HepG2 (cell line): ENCODE results near the gene GSAP. TPM values are rescaled to one million over a fixed set of nuclear protein-coding genes. Genes with fewer than 3 reads are reported as not detected.

Source experiments
- ATAC-seq: fragments of 200-7000 bp; cut with Tn5 transposase; 3 replicates; pipeline ENCODE4 v1.9.1; 2020; ENCODE audit warnings: mild to moderate bottlenecking, moderate library complexity
- BruUV-seq: library from RNA; stranded (reverse); fragments of 400-500 nt; replicated peaks from 2 replicates; lab custom pipeline; 2021; lab: Mats Ljungman, UMichigan
- CTCF ChIA-PET: fragments of 300-600 bp; formaldehyde crosslinking; extraction: SDS; loops from one replicate; lab custom pipeline; 2021; ENCODE audit warnings: low total read pairs, inconsistent platforms, low intra/inter-chr PET ratio; lab: Yijun Ruan, JAX
- POLR2A ChIA-PET: fragments of 350-600 bp; sonication (Branson Sonifier 250); formaldehyde crosslinking; loops from one replicate; lab custom pipeline; 2020; ENCODE audit warnings: antibody characterized with exemption, inconsistent platforms; lab: Yijun Ruan, JAX
- DNase-seq: peaks from one replicate; pipeline ENCODE4 v3.0.0-alpha.2; 2015; ENCODE audit warnings: low spot score
- FAIRE-seq: peaks from 3 replicates; lab custom pipeline; 2011; peaks lifted over from hg19 to GRCh38; lab: Jason Lieb, UNC
- H2AFZ ChIP-seq: one replicate; pipeline ENCODE4 v1.6.1; 2011; ENCODE audit warnings: low read length, inconsistent platforms
- H3K27ac ChIP-seq: fragments of 300-600 bp; 3 replicates; pipeline ENCODE4 v1.8.0; 2011; ENCODE audit warnings: mixed run types, mild to moderate bottlenecking, mixed read lengths, low read length, inconsistent platforms; ENCODE audit not compliant: insufficient read depth; ENCODE audit errors: extremely low read length
- H3K27me3 ChIP-seq, 2 experiments: fragments of 200-600 bp in 1 of 2; 2 replicates in 1 of 2; 3 replicates in 1 of 2; pipeline versions ENCODE4 v1.6.0 to v1.8.0; 2011; ENCODE audit warnings: low read length in 2 of 2, mild to moderate bottlenecking in 2 of 2, moderate library complexity in 2 of 2, inconsistent platforms in 1 of 2; ENCODE audit not compliant: insufficient read depth in 2 of 2, control insufficient read depth in 1 of 2
- H3K36me3 ChIP-seq, 2 experiments: fragments of 200-600 bp in 1 of 2; replicated peaks in 1 of 2; 2 replicates in 1 of 2; 3 replicates in 1 of 2; pipeline versions ENCODE4 v1.5.1 to v1.8.0; 2011; ENCODE audit warnings: low read length in 2 of 2, inconsistent platforms in 1 of 2; ENCODE audit not compliant: insufficient read depth in 2 of 2, control insufficient read depth in 1 of 2
- H3K4me1 ChIP-seq: 2 replicates; pipeline ENCODE4 v1.5.1; 2012; ENCODE audit warnings: low read length, inconsistent platforms; ENCODE audit not compliant: insufficient read depth
- H3K4me2 ChIP-seq: 2 replicates; pipeline ENCODE4 v1.6.0; 2011; ENCODE audit warnings: low read depth, low read length, inconsistent platforms
- H3K4me3 ChIP-seq, 3 experiments: fragments of 200-600 bp in 1 of 3; sonication (generic), shearing (Covaris generic) in 1 of 3; replicated peaks in 1 of 3; 2 replicates each; pipeline ENCODE4 v1.5.1; 2011 to 2016; ENCODE audit warnings: low read length in 3 of 3, inconsistent platforms in 2 of 3, low read depth in 2 of 3, mild to moderate bottlenecking in 2 of 3, control low read depth in 1 of 3, mixed read lengths in 1 of 3; ENCODE audit not compliant: insufficient read depth in 1 of 3
- H3K79me2 ChIP-seq: one replicate; pipeline ENCODE4 v1.6.1; 2011; ENCODE audit warnings: low read length, inconsistent platforms; ENCODE audit not compliant: insufficient read depth
- H3K9ac ChIP-seq: 2 replicates; pipeline ENCODE4 v1.6.0; 2011; ENCODE audit warnings: mild to moderate bottlenecking, low read depth, low read length, inconsistent platforms; ENCODE audit not compliant: insufficient read depth
- H3K9me3 ChIP-seq: 2 replicates; pipeline ENCODE4 v1.5.1; 2012; ENCODE audit warnings: mild to moderate bottlenecking, low read length
- H4K20me1 ChIP-seq: 2 replicates; pipeline ENCODE4 v1.6.0; 2011; ENCODE audit warnings: inconsistent platforms, mild to moderate bottlenecking, low read length, moderate library complexity; ENCODE audit not compliant: insufficient read depth
- REST ChIP-seq, 2 experiments: IDR thresholded peaks; 2 replicates each; pipeline ENCODE4 v1.6.1; 2011 to 2012; ENCODE audit warnings: low read length in 2 of 2, borderline replicate concordance in 1 of 2, low read depth in 1 of 2, mild to moderate bottlenecking in 1 of 2, moderate library complexity in 1 of 2
- SNAPC4 ChIP-seq: sonication (generic); formaldehyde crosslinking; IDR thresholded peaks from 2 replicates; pipeline ENCODE4 v1.4.0; 2020; ENCODE audit warnings: mild to moderate bottlenecking, missing genetic modification reagents
- TCF7 ChIP-seq: sonication (generic); IDR thresholded peaks from 2 replicates; pipeline ENCODE4 v1.6.1; 2016; ENCODE audit warnings: antibody characterized with exemption, low read depth
- ZGPAT ChIP-seq: IDR thresholded peaks from 2 replicates; pipeline ENCODE4 v1.6.1; 2016; ENCODE audit warnings: mild to moderate bottlenecking
- WGBS: methylation state at CpG from one replicate; pipeline ENCODE4 v1.1.6; 2017; ENCODE audit warnings: low lambda C conversion rate; 5-methylcytosine and 5-hydroxymethylcytosine counted together
- in situ Hi-C: cut with HindIII; loops from 2 replicates; pipeline ENCODE4 v1.10.0; 2017; ENCODE audit warnings: low pct_unique_long_range_greater_than_20kb; ENCODE audit not compliant: extremely low pct_ligation_motif_present
- intact Hi-C: fragments of 100-400 bp; cut with micrococcal nuclease; formaldehyde crosslinking; loops from one replicate; pipeline ENCODE4 v1.10.0; 2022; ENCODE audit not compliant: unreplicated experiment
- polyA plus RNA-seq, 8 experiments: library from polyadenylated mRNA; depleted of rRNA in 3 of 8; stranded (reverse) in 7 of 8; unstranded in 1 of 8; fragments of >200 nt; fragmentation: Illumina TruSeq in 4 of 8; extraction: Trizol in 4 of 8; gene quantifications; 2 replicates each; pipeline versions ENCODE4 v1.2.1 to v1.2.3, GENCODE V29; 2011 to 2016; ENCODE audit warnings: low read depth in 4 of 8, missing spikeins in 1 of 8, mixed read lengths in 1 of 8; ENCODE audit not compliant: insufficient read depth in 1 of 8
- total RNA-seq, 5 experiments: library from RNA; depleted of rRNA; stranded (reverse); fragments of >200 nt; fragmentation: Illumina TruSeq; extraction: Trizol; gene quantifications; 2 replicates each; pipeline ENCODE4 v1.2.3, GENCODE V29; 2016; ENCODE audit warnings: low read depth in 1 of 5

The GSAP gene
- total and polyA plus RNA-seq, 2 of the 13 experiments (the other 11 are each of a cell fraction or from before 2014, with no cell fraction given), result 34.6 to 40.6 TPM

GRCh38 chr7:77284005-77284404 lies 132.1 kb downstream of the GSAP start:
- Histone ChIP-seq H4K20me1 (no peaks in the 10 kb centered on the region), H3K9me3 (no peaks in the 10 kb centered on the region), H3K27ac (no peak overlapping the region), H3K36me3 (no peaks in the 10 kb centered on the region), H3K79me2 (no peaks in the 10 kb centered on the region), H3K27me3 (no peaks in the 10 kb centered on the region), H3K9ac (no peak overlapping the region), H3K4me2 (no peak overlapping the region), H2AFZ (no peak overlapping the region), H3K4me1 (no peaks in the 10 kb centered on the region), H3K4me3 (no peak overlapping the region)
- TF ChIP-seq SNAPC4 (CRISPR knock-in tag) (no peak), TCF7 (no peak), ZGPAT (CRISPR knock-in tag) (no peak), REST (IDR thresholded peaks at IDR 0.05; ENCODE audit: borderline replicate concordance in 1 of 2, low read depth in 1 of 2, low read length in 2 of 2) (no peak)
- no peak for FAIRE-seq
- intact Hi-C loops, result no loop called here
- in situ Hi-C loops, result no loop called here
- no peak for DNase-seq
- CTCF ChIA-PET, result no interaction called here
- WGBS, result 75% methylated on average over 4 of the region's 4 CpGs
- ATAC-seq, result no peak
- POLR2A ChIA-PET, result no interaction called here
- BruUV-seq, result no TSS peak
